H54 (cell line): Measurements from ENCODE around the gene LIN7A.
A peak's percentile ranks its signal among the peaks of the same experiment; 100 is the strongest.

Source experiments
- DNase-seq: peaks from one replicate; pipeline ENCODE4 v3.0.0; 2011; ENCODE audit warnings: low spot score, mixed read lengths; ENCODE audit not compliant: insufficient read length
- FAIRE-seq: peaks from 3 replicates; lab custom pipeline; 2011; peaks lifted over from hg19 to GRCh38; lab: Jason Lieb, UNC
- POLR2A ChIP-seq: IDR thresholded peaks from 2 replicates; pipeline ENCODE4 v1.6.1; 2011; ENCODE audit warnings: low read depth, mild to moderate bottlenecking, low read length

The LIN7A gene

DNA sequence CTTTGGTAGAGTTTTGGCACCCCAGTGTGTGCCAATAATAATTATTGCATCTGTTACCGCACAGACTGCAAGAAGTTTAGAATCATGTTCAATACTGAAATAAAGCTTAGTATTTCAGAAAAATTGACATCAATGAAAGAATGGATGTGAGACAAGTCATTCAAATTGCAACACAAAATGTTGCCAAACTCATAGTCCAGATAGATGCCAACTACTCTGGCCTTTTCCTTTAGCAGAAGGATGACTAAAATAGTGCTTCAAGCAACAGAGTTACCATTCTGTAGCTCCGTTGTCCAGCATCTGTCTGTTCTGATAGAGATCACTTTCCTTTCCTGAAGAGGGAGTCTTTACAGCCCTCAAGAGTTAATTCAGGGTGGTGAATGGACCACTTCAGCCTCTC is 77.5 kb downstream of the LIN7A start:
- no peak for TF ChIP-seq POLR2A

DNA sequence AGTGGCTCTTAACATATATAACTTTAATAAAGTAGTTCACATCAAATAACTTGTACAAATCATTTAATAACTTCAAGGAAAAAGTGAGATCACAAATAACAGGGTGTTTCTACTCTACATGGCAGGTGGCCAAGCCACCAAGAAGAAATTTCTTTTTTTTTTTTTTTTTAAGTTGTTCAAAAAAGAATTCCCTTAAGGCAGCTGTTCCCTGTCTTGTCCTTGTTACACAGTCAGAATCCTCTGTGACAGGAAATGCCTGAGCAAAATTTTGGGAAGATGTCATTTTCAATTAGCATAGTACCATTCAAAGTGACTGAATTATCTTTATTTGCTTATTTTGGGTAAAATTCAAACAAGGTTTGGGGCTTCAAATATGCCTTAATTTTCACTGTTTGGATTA is 79.4 kb downstream of the LIN7A start:
- FAIRE-seq (no peak), DNase-seq (no peak)
- no peak for TF ChIP-seq POLR2A

More for the DNA sequence above, 77.5 kb downstream of the LIN7A start:
- FAIRE-seq (no peak), DNase-seq (no peak)

DNA sequence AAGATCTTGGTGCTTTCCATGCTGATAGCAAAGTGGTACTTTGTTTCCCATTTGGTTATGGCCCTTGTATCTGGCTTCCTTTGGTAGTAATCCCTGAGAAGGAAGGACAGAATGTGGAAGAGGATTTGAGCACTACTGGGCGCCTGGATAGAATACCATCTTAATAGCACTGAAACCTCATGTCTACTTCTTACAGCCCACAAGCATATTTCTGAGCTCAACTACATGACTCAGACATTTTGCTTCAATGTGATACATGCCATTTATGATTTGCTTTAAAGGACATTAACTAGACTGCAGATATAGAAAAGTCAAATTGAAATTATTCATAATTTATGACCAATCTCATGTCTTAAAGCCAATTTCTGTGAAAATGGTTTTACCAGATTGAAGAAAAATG is 80.4 kb downstream of the LIN7A start:
- no peak for DNase-seq
- no peak for TF ChIP-seq POLR2A
- no peak for FAIRE-seq

DNA sequence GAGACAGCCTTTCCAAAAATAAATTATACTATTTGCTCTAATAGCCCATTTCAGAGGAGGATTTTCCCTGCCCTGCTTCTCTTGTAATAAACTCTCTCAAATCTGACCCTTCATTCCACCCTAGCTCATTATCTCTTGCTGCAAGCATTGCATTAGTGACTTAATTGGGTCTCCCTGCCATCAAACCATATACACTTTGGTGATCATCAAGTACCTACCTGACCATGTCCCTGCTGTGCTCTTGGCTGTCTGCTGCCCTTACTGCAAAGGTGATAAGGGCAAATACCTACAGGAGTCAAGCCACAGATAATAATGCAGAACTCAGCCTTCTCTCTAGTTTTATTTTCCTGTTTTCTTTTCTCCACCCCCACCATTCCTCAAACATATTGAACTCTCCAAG is 88.4 kb downstream of the LIN7A start:
- FAIRE-seq = no peak
- TF ChIP-seq POLR2A = no peak
- no peak for DNase-seq

DNA sequence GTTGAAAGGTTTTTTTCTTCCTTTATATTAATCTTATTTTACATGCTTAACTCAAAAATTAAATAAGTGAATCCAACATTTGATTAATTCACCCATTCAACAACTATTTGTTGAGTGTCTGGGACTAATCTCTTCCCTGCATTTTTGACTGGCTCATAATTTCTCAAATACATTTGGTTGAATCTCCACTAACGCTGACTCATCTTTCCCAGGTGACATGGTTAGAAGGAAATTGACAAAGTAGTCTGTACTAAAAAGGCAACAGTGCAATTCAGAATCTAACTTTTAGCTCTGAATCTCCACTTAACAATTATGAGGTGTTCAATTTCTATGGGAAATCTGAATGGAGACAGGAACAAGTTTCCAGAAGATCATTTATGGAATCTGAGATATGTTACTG is 88.9 kb downstream of the LIN7A start:
- DNase-seq = no peak
- TF ChIP-seq POLR2A = no peak
- FAIRE-seq = no peak

DNA sequence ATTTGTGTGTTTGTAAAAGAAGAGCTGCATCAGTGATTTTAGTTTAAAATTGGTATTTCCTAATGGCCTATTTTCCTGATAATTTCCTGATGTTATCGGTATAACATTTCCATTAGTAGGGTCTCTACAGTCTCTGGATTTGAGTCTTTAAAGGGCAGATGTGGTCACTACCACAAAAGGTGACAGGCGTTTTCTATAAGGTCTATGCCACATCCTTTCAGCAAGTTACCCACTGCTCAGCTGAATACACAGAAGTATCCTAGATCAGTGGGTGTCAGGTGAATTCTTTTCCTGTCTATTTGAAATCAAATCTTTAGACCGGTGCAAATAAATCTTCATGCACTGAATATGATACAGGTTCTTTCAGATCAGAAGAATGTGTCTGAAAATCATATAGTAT is 90.2 kb downstream of the LIN7A start:
- DNase-seq = no peak
- no peak for FAIRE-seq
- TF ChIP-seq POLR2A = no peak

DNA sequence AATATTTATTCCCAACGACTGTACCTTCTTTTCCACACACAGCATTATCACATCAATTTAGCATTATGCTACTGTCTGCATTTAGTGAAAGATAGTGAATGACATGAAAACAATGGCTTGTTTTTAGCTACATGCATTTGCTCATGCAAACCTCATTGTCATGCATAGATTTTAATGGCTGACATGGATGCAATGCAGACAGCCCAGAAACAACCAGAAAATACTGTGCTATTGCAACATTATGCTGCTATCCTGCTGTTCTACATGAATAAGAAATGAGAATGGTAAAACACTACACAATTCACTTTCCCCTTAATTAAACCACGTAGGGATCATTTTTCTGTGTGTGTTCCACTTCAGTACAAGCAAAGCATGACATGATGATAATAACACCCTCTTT is 90.8 kb downstream of the LIN7A start:
- no peak for DNase-seq
- FAIRE-seq = no peak
- no peak for TF ChIP-seq POLR2A

DNA sequence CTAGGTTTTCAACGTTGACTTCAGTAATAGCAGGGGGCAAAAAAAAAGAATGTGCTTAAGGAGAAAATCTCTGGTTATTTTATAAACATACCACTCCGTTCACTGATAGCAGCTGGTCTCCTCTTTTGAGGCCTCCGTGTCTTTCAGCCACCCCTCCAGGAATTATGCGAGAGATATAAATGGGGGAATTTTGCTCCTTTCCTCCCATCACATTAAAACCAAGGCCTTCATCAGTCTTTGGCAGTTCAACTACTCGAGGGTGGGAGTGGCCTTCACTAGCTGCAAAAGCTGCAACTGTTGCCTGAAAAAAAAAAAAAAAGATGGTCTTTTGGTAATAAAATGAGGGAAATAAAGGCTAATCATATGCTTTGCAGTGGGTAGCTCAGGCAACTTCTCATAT is 92.1 kb downstream of the LIN7A start:
- DNase-seq (no peak), FAIRE-seq (no peak)
- TF ChIP-seq POLR2A = no peak

DNA sequence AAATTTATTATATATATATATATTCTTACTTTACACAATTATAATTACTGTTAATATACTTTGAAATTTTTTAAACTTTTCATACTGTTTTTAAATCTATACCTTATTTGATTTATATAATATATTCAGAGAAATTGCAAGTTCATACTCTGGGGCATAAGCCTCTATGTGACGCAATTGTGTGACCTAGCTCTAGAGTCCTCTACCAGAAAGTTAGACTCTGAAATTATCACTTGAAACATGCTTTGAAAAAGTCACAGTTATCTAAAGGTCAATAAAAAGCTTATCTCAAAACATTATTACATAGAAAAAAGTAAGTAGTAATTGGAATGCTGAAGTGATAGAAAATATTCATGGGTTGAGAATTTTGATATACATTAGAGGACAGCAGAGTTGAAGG is 93.8 kb downstream of the LIN7A start:
- DNase-seq = no peak
- no peak for FAIRE-seq
- no peak for TF ChIP-seq POLR2A

DNA sequence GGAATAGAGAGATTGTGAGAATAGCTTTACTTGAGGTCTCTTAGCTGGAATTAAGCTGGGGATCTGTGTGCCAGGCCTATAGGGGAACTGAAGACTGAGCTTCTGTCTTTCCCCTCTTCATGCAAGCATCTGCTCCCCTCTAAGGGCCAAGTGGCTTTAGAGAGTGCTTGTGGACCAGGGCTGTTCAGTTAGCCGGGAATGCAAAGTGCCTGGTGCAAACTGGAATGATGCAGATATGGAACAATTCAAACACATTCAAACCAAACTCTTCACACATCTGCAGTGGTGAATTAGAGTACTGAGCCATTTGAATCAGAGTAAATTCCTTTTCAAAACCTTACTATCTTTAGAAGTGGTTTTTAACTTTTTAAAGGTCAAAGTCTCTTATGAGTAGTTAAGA is 99.0 kb downstream of the LIN7A start:
- no peak for FAIRE-seq
- no peak for TF ChIP-seq POLR2A
- DNase-seq = no peak

DNA sequence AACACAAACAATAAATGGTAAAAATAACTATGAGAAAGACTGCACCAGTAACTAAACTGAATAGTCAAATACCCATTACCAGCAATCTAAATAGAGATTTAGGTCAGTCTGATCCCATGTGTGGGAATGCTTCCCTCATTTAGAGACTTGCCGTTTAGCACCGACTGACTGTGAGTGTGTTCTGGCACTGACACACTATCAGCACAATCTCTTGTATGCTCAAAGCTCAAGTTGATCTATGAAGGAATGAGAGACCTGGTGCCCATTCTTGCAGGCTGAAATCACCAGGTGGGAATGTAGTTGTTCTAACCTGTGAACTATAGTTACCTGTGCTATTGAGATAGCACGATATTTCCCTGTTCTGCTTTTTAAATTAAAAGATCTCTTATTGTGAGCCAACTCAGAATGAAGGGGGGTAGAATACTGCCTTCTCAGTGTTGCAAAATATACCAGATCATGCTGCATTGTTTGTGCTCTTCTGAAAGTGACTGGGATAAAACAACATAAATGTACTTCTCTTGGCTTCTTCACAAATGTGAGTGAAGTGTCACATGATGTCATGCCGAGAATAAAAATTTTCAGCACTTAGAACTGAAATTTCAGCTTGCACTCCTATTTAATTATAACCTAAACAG is 99.6 kb downstream of the LIN7A start:
- FAIRE-seq (no peak), DNase-seq (no peak)
- no peak for TF ChIP-seq POLR2A

DNA sequence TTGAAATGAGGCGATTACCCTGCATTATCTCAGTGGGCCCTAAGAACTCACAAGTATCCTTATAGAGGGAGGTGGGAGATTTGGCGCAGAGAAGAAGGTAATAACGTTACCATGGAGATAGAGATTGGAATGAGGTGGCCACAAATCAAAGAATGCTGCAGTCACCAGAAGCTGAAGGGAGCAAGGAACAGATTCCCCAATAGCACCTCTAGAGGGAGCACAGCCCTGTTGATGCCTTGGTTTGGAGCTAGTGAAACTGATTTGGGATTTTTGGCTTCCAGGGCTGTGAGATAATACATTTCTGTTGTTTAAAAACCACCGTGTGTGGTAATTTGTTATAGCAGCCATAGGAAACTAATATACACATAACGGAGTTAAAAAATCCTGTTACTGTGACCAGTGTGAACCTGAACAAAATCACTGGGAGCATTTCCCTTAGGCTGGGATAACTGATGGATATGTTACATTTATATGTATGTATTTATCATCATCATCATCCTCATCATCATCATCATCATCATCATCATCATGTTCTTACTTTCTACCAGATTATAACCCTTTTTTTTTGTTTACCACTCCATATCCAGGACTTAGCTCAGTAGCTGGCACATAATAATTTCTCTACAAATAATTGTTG is 100.3 kb downstream of the LIN7A start:
- FAIRE-seq (peak; percentile 78), DNase-seq (peak; percentile 6)
- TF ChIP-seq POLR2A = no peak

DNA sequence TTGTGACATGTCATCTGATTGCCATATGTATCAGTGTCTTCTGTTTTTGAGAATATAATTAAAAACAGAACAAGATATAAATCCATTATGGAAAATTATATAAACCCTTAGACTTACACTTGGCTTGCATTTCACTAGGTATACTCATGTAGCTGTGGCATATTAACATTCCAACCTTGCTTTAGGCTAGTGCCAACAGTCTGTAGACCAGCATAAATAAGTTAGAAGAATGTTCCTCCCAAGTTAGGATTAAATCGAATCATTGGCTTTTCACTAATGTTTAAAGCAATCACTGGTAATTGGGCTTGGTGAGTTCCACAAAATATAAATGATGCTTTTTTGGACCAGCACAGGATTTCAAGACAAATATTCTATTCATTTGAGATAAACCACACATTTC is 103.0 kb downstream of the LIN7A start:
- FAIRE-seq (no peak), DNase-seq (no peak)
- TF ChIP-seq POLR2A = no peak

DNA sequence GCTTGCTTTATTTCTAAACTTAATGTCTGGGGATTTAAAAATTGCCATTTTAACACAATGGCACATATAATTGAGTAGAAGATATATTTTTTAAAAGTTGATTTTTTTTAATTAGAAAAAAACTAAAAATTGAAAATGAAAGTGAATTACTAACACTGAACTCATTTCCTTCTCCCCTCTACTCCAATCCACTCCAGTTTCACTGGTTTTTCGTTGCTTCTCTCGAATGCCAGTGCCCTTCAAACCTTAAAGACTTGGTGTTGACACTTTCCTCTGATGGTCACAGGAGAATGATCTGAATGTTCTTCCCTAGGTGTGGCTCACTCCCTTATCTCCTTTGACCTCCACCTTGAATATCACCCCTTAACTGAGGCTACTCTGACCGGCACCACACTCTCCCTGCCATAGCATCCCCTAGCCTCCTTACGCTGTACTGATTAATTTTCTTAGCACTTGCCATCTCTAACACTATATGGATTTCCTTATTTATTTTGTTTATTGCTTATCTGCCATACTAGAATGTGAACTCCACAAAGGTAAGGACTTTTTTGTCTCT is 107.1 kb downstream of the LIN7A start:
- no peak for TF ChIP-seq POLR2A
- DNase-seq (no peak), FAIRE-seq (no peak)

DNA sequence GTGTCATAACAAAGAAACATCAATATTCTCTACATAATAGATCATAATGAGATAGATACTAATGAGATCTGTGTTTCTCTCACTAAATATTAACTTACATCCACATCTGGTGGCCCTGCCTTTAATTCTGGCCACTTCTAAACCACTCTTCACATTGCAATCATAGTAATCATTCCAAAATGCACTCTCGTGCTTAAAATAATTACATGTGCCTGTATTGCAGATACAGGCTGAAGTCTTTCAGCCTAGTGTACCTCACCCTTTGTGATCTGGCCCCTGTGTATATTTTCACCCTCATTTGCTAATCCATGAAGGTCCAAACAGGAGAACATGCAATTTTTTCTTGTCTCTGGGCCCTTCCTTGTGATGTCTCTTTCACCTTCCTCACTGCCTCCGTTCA is 108.0 kb downstream of the LIN7A start:
- FAIRE-seq (no peak), DNase-seq (no peak)
- TF ChIP-seq POLR2A = no peak
